Stimulated activated naive B cell treated with anti-CD40 and anti-IgM and Interleukin-4, amounts not matched to agents 10 μg/mL and 1 μg/mL and 100 μg/mL, for 72 hours (primary cell): Measurements from ENCODE around the gene FARP1.
A peak's percentile ranks its signal among the peaks of the same experiment; 100 is the strongest.

Experiments
- ATAC-seq, 2 donors: fragments of 150-1000 bp; cut with Tn5 transposase; replicated peaks; 2 replicates each; pipeline ENCODE4 v1.10.0; 2021; ENCODE audit warnings: moderate library complexity in 1 of 2
- DNase-seq: peaks from one replicate; pipeline ENCODE4 v3.0.0; 2021
- H3K27ac Mint-ChIP-seq: one replicate; pipeline ENCODE4 v1.8.0; 2022; ENCODE audit warnings: mild to moderate bottlenecking, mixed read lengths
- H3K27me3 Mint-ChIP-seq, 2 donors: one replicate each; pipeline ENCODE4 v1.8.0; 2022; ENCODE audit warnings: mixed read lengths in 2 of 2
- H3K36me3 Mint-ChIP-seq, 2 donors: one replicate each; pipeline ENCODE4 v1.8.0; 2022; ENCODE audit warnings: mixed read lengths in 2 of 2, mild to moderate bottlenecking in 1 of 2
- H3K4me1 Mint-ChIP-seq, 2 donors: one replicate each; pipeline ENCODE4 v1.8.0; 2022; ENCODE audit warnings: mixed read lengths in 2 of 2, mild to moderate bottlenecking in 1 of 2
- H3K4me3 Mint-ChIP-seq, 2 donors: one replicate each; pipeline ENCODE4 v1.8.0; 2022; ENCODE audit warnings: mild to moderate bottlenecking in 2 of 2, mixed read lengths in 2 of 2, moderate library complexity in 1 of 2
- H3K9me3 Mint-ChIP-seq, 2 donors: one replicate each; pipeline ENCODE4 v1.8.0; 2022; ENCODE audit warnings: mixed read lengths in 2 of 2, mild to moderate bottlenecking in 1 of 2

FARP1 gene

GRCh38 chr13:98396071-98396710, 253.3 kb downstream of the FARP1 start:
- no peaks in the 10 kb centered on the region for H3K36me3 Mint-ChIP-seq
- peaks cover 5% of the 10 kb centered on the region in 2 donors for H3K27me3 Mint-ChIP-seq
- H3K4me1 Mint-ChIP-seq = no peaks in the 10 kb centered on the region
- DNase-seq (no peak), ATAC-seq (no peak)
- no peak overlapping the region for H3K27ac Mint-ChIP-seq
- no peak overlapping the region for H3K4me3 Mint-ChIP-seq
- H3K9me3 Mint-ChIP-seq = no peaks in the 10 kb centered on the region

GRCh38 chr13:98397221-98397620, 254.3 kb downstream of the FARP1 start:
- DNase-seq = no peak
- no peak overlapping the region for H3K27ac Mint-ChIP-seq
- H3K4me1 Mint-ChIP-seq = no peaks in the 10 kb centered on the region
- H3K4me3 Mint-ChIP-seq = no peak overlapping the region
- no peaks in the 10 kb centered on the region for H3K9me3 Mint-ChIP-seq
- no peaks in the 10 kb centered on the region for H3K36me3 Mint-ChIP-seq
- no peak for ATAC-seq
- peaks cover 5% of the 10 kb centered on the region in 2 donors for H3K27me3 Mint-ChIP-seq

GRCh38 chr13:98397861-98398260, 255.0 kb downstream of the FARP1 start:
- Mint-ChIP-seq H3K4me3 (no peak overlapping the region), H3K4me1 (no peaks in the 10 kb centered on the region), H3K27me3 (peaks cover 5% of the 10 kb centered on the region in 2 donors), H3K27ac (no peak overlapping the region), H3K9me3 (no peaks in the 10 kb centered on the region), H3K36me3 (no peaks in the 10 kb centered on the region)
- DNase-seq (no peak), ATAC-seq (no peak)

GRCh38 chr13:98398581-98398980, 255.7 kb downstream of the FARP1 start:
- Mint-ChIP-seq H3K9me3 (no peaks in the 10 kb centered on the region), H3K4me1 (no peaks in the 10 kb centered on the region), H3K27me3 (peaks cover 5% of the 10 kb centered on the region in 2 donors), H3K36me3 (no peaks in the 10 kb centered on the region), H3K4me3 (no peak overlapping the region), H3K27ac (no peak overlapping the region)
- no peak for ATAC-seq
- DNase-seq = no peak

GRCh38 chr13:98399756-98400155, 256.9 kb downstream of the FARP1 start:
- H3K27me3 Mint-ChIP-seq = peaks cover 5 to 6% of the 10 kb centered on the region in 2 donors
- no peak overlapping the region for H3K27ac Mint-ChIP-seq
- no peaks in the 10 kb centered on the region for H3K4me1 Mint-ChIP-seq
- H3K4me3 Mint-ChIP-seq = no peak overlapping the region
- DNase-seq = no peak
- no peak for ATAC-seq
- no peaks in the 10 kb centered on the region for H3K9me3 Mint-ChIP-seq
- H3K36me3 Mint-ChIP-seq = no peaks in the 10 kb centered on the region

DNA sequence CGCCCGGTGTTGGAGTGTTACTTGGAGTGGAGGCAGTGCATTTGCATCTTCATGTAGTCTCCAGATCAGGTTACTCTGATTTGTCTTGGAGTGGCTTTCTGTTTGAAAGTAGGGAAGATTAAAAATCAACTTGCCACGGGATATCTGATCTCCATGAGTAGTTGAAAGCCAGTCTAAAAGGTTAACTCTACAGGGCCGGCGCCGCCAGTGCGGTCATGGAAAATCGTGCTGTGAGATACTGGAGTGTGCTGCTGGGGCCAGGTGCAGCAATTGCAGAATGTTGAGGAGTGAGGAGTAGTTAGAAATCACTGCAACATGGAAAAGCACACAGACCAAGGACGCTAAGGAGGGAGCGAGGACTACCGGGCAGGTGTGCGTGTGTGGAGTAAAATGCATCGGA, 259.0 kb downstream of the FARP1 start:
- H3K4me3 Mint-ChIP-seq = no peak overlapping the region
- H3K36me3 Mint-ChIP-seq = no peaks in the 10 kb centered on the region
- DNase-seq (no peak), ATAC-seq (no peak)
- no peaks in the 10 kb centered on the region for H3K4me1 Mint-ChIP-seq
- peaks cover 4 to 10% of the 10 kb centered on the region in 2 donors for H3K27me3 Mint-ChIP-seq
- H3K27ac Mint-ChIP-seq = no peak overlapping the region
- H3K9me3 Mint-ChIP-seq = no peaks in the 10 kb centered on the region

DNA sequence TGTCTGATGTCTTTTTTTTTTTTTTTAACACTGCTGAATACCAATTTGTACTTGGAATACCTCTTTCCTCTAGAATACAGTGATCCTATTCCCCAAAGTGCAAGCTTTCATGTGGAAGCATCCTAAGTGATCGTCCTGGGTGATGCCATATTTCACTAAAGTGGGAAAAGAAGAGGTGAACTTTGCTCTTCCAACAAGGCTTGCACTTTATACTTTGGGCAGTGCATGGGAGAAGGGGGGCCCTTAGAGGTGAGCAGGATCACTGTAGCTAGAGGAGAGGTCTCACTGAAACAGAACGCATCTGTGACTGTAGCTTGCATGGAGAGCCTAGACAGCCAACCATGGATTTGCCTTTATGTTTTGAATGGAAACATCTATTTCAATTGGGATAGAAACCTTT, 260.2 kb downstream of the FARP1 start:
- ATAC-seq (no peak), DNase-seq (no peak)
- Mint-ChIP-seq H3K27me3 (peaks cover 0 to 7% of the 10 kb centered on the region in 2 donors), H3K9me3 (no peaks in the 10 kb centered on the region), H3K36me3 (no peaks in the 10 kb centered on the region), H3K27ac (no peak overlapping the region), H3K4me1 (no peaks in the 10 kb centered on the region), H3K4me3 (no peak overlapping the region)

DNA sequence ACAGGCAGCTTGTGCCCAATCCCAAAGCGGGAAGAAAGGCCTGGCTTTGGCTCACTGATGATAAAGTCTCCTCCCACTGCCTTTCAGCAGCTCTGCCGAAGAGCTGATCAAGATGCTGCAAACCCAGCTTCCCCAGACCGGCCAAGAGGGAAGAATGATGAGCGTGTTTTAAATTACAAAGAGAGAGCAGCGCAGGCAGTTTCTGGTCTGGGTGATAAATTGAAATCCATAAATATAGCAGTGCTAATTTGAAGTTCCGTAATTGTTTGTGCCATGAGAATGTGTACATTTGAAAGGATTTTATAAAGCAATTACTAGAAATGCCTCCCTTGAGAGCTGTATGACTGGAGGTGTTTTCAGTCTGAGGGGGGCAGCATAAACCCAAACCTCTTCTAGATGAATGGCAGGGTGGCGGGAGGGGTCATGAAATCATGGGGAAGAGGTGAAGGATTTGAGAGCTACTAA, 262.2 kb downstream of the FARP1 start:
- peaks cover 7 to 9% of the 10 kb centered on the region in 2 donors for H3K27me3 Mint-ChIP-seq
- H3K4me3 Mint-ChIP-seq = no peak overlapping the region
- H3K27ac Mint-ChIP-seq = no peak overlapping the region
- DNase-seq = no peak
- H3K4me1 Mint-ChIP-seq = no peaks in the 10 kb centered on the region
- no peak for ATAC-seq
- H3K36me3 Mint-ChIP-seq = no peaks in the 10 kb centered on the region
- H3K9me3 Mint-ChIP-seq = no peaks in the 10 kb centered on the region

GRCh38 chr13:98405690-98406344, 262.9 kb downstream of the FARP1 start:
- Mint-ChIP-seq H3K4me3 (no peak overlapping the region), H3K9me3 (no peaks in the 10 kb centered on the region)
- ATAC-seq = no peak

DNA sequence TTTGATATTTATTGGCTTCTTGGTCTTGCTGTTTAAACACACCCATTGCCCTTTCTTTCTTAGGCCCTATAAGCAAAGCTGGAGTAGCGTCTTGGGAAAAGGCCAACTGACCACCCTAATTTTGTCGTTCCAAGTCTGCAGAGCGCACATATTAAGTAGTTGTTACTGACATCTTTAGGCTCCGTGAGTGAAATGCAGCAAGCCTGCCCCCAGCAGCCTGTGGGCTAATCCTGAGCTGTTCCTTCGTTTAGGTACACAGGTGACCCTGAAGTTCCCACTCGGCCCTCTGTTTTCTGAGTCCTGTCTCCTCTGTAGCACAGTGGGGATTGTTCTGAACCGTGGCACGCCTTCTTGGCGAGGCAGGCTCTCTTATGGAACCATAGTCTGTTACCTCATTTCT, 263.5 kb downstream of the FARP1 start:
- ATAC-seq = no peak
- Mint-ChIP-seq H3K27me3 (peaks cover 9 to 16% of the 10 kb centered on the region in 2 donors), H3K27ac (no peak overlapping the region), H3K4me3 (no peak overlapping the region), H3K36me3 (no peaks in the 10 kb centered on the region), H3K9me3 (no peaks in the 10 kb centered on the region), H3K4me1 (peaks cover 0 to 5% of the 10 kb centered on the region in 2 donors)
- no peak for DNase-seq

More at GRCh38 chr13:98405690-98406344, 262.9 kb downstream of the FARP1 start:
- peaks cover 9 to 10% of the 10 kb centered on the region in 2 donors for H3K27me3 Mint-ChIP-seq
- H3K27ac Mint-ChIP-seq = no peak overlapping the region
- no peak for DNase-seq
- no peaks in the 10 kb centered on the region for H3K4me1 Mint-ChIP-seq
- H3K36me3 Mint-ChIP-seq = no peaks in the 10 kb centered on the region

DNA sequence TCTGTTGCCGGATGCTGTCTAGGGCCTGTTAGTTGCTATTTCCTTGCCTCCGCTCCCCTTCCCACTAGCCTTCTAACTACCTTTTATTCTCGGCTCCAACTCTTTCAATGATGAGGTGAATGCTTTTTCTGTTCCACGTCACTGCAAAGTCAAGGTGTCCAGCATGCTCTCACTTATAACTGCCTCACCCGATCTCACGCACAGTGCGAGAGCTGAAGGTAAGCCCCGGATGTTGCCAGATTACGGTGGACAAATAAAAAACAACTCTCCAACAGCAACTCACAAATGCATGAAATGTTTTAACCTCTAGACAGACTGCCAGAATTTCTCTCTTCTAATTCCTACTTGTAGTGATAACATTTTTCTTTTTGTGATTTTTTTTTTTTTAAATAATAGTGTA, 264.1 kb downstream of the FARP1 start:
- Mint-ChIP-seq H3K4me3 (no peak overlapping the region), H3K36me3 (no peaks in the 10 kb centered on the region), H3K27me3 (peaks cover 12 to 21% of the 10 kb centered on the region in 2 donors), H3K4me1 (peaks cover 3 to 11% of the 10 kb centered on the region in 2 donors), H3K27ac (no peak overlapping the region), H3K9me3 (no peaks in the 10 kb centered on the region)
- ATAC-seq = no peak
- DNase-seq = no peak

DNA sequence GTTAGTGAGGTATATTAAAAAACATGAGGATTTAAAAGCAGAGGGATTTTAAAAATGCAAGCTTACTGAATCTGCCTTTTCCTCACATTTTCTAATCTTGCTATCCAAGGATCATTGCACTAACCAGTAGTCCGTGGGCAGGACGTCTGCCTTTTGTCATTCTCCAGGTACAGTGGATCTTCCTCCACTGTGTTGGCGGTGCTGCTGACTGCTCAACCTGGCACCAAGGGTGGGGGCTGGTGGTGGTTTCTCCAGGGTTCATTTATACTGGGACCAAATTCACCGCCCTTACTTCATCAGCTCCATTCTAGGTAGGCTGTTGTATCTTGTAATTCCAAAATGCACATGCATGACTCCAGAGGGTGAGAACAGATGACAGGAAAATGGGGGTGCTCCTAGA, 264.7 kb downstream of the FARP1 start:
- no peak overlapping the region for H3K4me3 Mint-ChIP-seq
- H3K9me3 Mint-ChIP-seq = no peaks in the 10 kb centered on the region
- peaks cover 15 to 23% of the 10 kb centered on the region in 2 donors for H3K27me3 Mint-ChIP-seq
- no peaks in the 10 kb centered on the region for H3K36me3 Mint-ChIP-seq
- DNase-seq = no peak
- H3K27ac Mint-ChIP-seq = no peak overlapping the region
- no peak for ATAC-seq
- peaks cover 5 to 13% of the 10 kb centered on the region in 2 donors for H3K4me1 Mint-ChIP-seq

GRCh38 chr13:98409281-98409680, 266.4 kb downstream of the FARP1 start:
- peaks cover 15 to 23% of the 10 kb centered on the region in 2 donors for H3K27me3 Mint-ChIP-seq
- no peaks in the 10 kb centered on the region for H3K36me3 Mint-ChIP-seq
- peaks cover 5 to 13% of the 10 kb centered on the region in 2 donors for H3K4me1 Mint-ChIP-seq
- no peak overlapping the region for H3K27ac Mint-ChIP-seq
- no peak overlapping the region for H3K4me3 Mint-ChIP-seq
- no peaks in the 10 kb centered on the region for H3K9me3 Mint-ChIP-seq
- ATAC-seq (no peak), DNase-seq (no peak)

DNA sequence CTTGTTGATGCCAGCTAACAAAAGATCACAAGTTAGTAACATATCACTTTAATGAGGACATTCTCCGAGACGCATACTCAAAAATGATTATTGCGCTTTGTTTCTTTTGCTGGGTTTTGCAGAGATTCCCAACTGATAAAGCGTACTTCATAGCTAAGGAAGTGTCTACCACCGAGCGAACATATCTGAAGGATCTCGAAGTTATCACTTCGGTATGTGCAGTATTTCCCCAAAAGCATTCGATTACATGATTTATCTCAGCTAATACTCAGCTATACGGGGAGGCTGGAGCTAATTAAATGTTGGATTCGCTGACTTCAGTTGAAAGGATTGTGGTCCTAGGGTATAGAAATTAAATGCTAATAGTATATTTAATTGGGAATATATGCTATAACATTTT, 267.7 kb downstream of the FARP1 start:
- DNase-seq = no peak
- H3K36me3 Mint-ChIP-seq = no peaks in the 10 kb centered on the region

GRCh38 chr13:98411013-98411412, 268.1 kb downstream of the FARP1 start:
- Mint-ChIP-seq H3K9me3 (no peaks in the 10 kb centered on the region), H3K27ac (no peak overlapping the region), H3K4me1 (peaks cover 5 to 13% of the 10 kb centered on the region in 2 donors), H3K4me3 (peak overlapping the region in 1 of 2 donors; percentile 49), H3K27me3 (peaks cover 10 to 23% of the 10 kb centered on the region in 2 donors), H3K36me3 (no peaks in the 10 kb centered on the region)
- DNase-seq (no peak), ATAC-seq (no peak)

More for the DNA sequence above, 267.7 kb downstream of the FARP1 start:
- H3K9me3 Mint-ChIP-seq = no peaks in the 10 kb centered on the region
- H3K27me3 Mint-ChIP-seq = peaks cover 10 to 23% of the 10 kb centered on the region in 2 donors
- no peak overlapping the region for H3K27ac Mint-ChIP-seq
- peaks cover 5 to 13% of the 10 kb centered on the region in 2 donors for H3K4me1 Mint-ChIP-seq
- no peak for ATAC-seq
- no peak overlapping the region for H3K4me3 Mint-ChIP-seq
